Esophagus mucosa (tissue), 1 donor: ENCODE measurements around the gene RAC3. TPM values are rescaled to one million over a fixed set of nuclear protein-coding genes. Genes with fewer than 3 reads are reported as not detected.

Experiments used
- ATAC-seq: fragments of 200-7000 bp; cut with Tn5 transposase; one replicate; pipeline ENCODE4 v1.9.1; 2020
- total RNA-seq: library from RNA; stranded (reverse); gene quantifications from one replicate; pipeline ENCODE4 v1.2.4, GENCODE V29; 2023
- donor health status: DM: yes; HTN: yes; CAD: no.

The RAC3 gene
- total RNA-seq, 1 donor from 2014 or later: 6.2 TPM

- no peak for ATAC-seq
Observed at GRCh38 chr17:81999587-81999975, 31.9 kb upstream of the RAC3 start.

- ATAC-seq: no peak
Observed at GRCh38 chr17:81999976-82000802, 31.3 kb upstream of the RAC3 start.

- no peak for ATAC-seq
Observed at GRCh38 chr17:82000803-82001570, 30.5 kb upstream of the RAC3 start.

GRCh38 chr17:82001571-82002056 is 29.9 kb upstream of the RAC3 start:
- ATAC-seq: no peak

GRCh38 chr17:82003411-82004381 is 27.8 kb upstream of the RAC3 start:
- peak; percentile 87 for ATAC-seq

GRCh38 chr17:82004517-82005455 is 26.7 kb upstream of the RAC3 start:
- ATAC-seq: no peak

- ATAC-seq: no peak
Observed at GRCh38 chr17:82005701-82006348, 25.7 kb upstream of the RAC3 start.

GRCh38 chr17:82006468-82007227 is 24.8 kb upstream of the RAC3 start:
- ATAC-seq: no peak

GRCh38 chr17:82007228-82007494 is 24.3 kb upstream of the RAC3 start:
- ATAC-seq: no peak

GRCh38 chr17:82007495-82008257 is 23.8 kb upstream of the RAC3 start:
- no peak for ATAC-seq

- no peak for ATAC-seq
Observed at GRCh38 chr17:82008258-82008940, 23.1 kb upstream of the RAC3 start.

- ATAC-seq: no peak
Observed at GRCh38 chr17:82008941-82009405, 22.5 kb upstream of the RAC3 start.

GRCh38 chr17:82009413-82009812 is 22.1 kb upstream of the RAC3 start:
- no peak for ATAC-seq

GRCh38 chr17:82010575-82011525 is 20.6 kb upstream of the RAC3 start:
- no peak for ATAC-seq

GRCh38 chr17:82011617-82012187 is 19.8 kb upstream of the RAC3 start:
- ATAC-seq: no peak

GRCh38 chr17:82012261-82012639 is 19.2 kb upstream of the RAC3 start:
- ATAC-seq: no peak

- ATAC-seq: no peak
Observed at GRCh38 chr17:82012640-82013295, 18.7 kb upstream of the RAC3 start.
